H1 (cell line): Measurements from ENCODE around the gene NPIPB4.
"Not testable (repeated sequence)": the region's sequence is repeated elsewhere in the genome, so short reads cannot be mapped to it uniquely, and the experiment has no call there.

Experiments used
- CTCF ChIP-seq, 3 experiments: IDR thresholded peaks; 1 replicate in 2 of 3; 2 replicates in 1 of 3; pipeline versions ENCODE4 v1.5.1 to v1.6.1; 2011; ENCODE audit warnings: low read length in 3 of 3, mild to moderate bottlenecking in 3 of 3, inconsistent platforms in 2 of 3, low read depth in 1 of 3, moderate library complexity in 1 of 3; ENCODE audit not compliant: insufficient read depth in 1 of 3; ENCODE audit errors: control extremely low read depth in 1 of 3
- KDM1A ChIP-seq: fragments of 200-600, 300-600 bp; sonication (generic); IDR thresholded peaks from 2 replicates; pipeline ENCODE4 v1.7.1; 2016; ENCODE audit warnings: mild to moderate bottlenecking, low read length, borderline replicate concordance
- POLR2AphosphoS5 ChIP-seq: IDR thresholded peaks from 2 replicates; pipeline ENCODE4 v1.6.1; 2011; ENCODE audit warnings: low read depth, low read length
- POU5F1 ChIP-seq: IDR thresholded peaks from 2 replicates; pipeline ENCODE4 v1.6.1; 2011; ENCODE audit warnings: low read depth, mild to moderate bottlenecking, low read length, moderate library complexity
- SIX5 ChIP-seq: IDR thresholded peaks from 2 replicates; pipeline ENCODE4 v1.6.1; 2011; ENCODE audit warnings: mild to moderate bottlenecking, low read depth, low read length

- TF ChIP-seq CTCF (IDR thresholded peaks at IDR 0.05; ENCODE audit: control extremely low read depth in 1 of 3, insufficient read depth in 1 of 3, low read depth in 1 of 3, low read length in 3 of 3); KDM1A; POU5F1; SIX5; POLR2AphosphoS5: not testable (repeated sequence)
These were observed 59.0 kb downstream of the NPIPB4 start for GRCh38 chr16:21798601-21799000.
